ENCODE results near the gene HIVEP3.

Gene HIVEP3

GRCh38 chr1:41591891-41592290 is 326.8 kb downstream of the HIVEP3 start:
- no peak for TF ChIP-seq TAF1 (IDR thresholded peaks at IDR 0.05; ENCODE audit: low read depth)
- TF ChIP-seq MAX (IDR thresholded peaks at IDR 0.05): no peak
- TF ChIP-seq USF1 (IDR thresholded peaks at IDR 0.05): no peak
- TF ChIP-seq REST (IDR thresholded peaks at IDR 0.05; ENCODE audit: low read depth): no peak
- TF ChIP-seq NFIC (IDR thresholded peaks at IDR 0.05): no peak
- no peak for TF ChIP-seq CEBPB (IDR thresholded peaks at IDR 0.05)
- no peak for TF ChIP-seq TEAD4 (IDR thresholded peaks at IDR 0.05)
- TF ChIP-seq RAD21 (IDR thresholded peaks at IDR 0.05; ENCODE audit: low read depth): no peak
- TF ChIP-seq CREB1 (IDR thresholded peaks at IDR 0.05; ENCODE audit: low read depth): no peak
- no peak for TF ChIP-seq YY1 (IDR thresholded peaks at IDR 0.05; ENCODE audit: low read depth)
- no peak for TF ChIP-seq EP300 (IDR thresholded peaks at IDR 0.05; ENCODE audit: borderline replicate concordance)
- TF ChIP-seq ZBTB7A (IDR thresholded peaks at IDR 0.05; ENCODE audit: low read depth): no peak
- no peak for TF ChIP-seq FOXM1 (IDR thresholded peaks at IDR 0.05; ENCODE audit: borderline replicate concordance, low read depth)
- no peak for TF ChIP-seq EGR1 (IDR thresholded peaks at IDR 0.05)
- TF ChIP-seq TCF12 (IDR thresholded peaks at IDR 0.05; ENCODE audit: low read depth): no peak

GRCh38 chr1:41590331-41590730 is 328.4 kb downstream of the HIVEP3 start:
- TF ChIP-seq CREB1 (IDR thresholded peaks at IDR 0.05; ENCODE audit: low read depth) (no peak), ZBTB7A (IDR thresholded peaks at IDR 0.05; ENCODE audit: low read depth) (no peak), REST (IDR thresholded peaks at IDR 0.05; ENCODE audit: low read depth) (no peak), TCF12 (IDR thresholded peaks at IDR 0.05; ENCODE audit: low read depth) (no peak), CEBPB (IDR thresholded peaks at IDR 0.05) (no peak), TEAD4 (IDR thresholded peaks at IDR 0.05) (no peak), EGR1 (IDR thresholded peaks at IDR 0.05) (no peak), RAD21 (IDR thresholded peaks at IDR 0.05; ENCODE audit: low read depth) (no peak), FOXM1 (IDR thresholded peaks at IDR 0.05; ENCODE audit: borderline replicate concordance, low read depth) (no peak), EP300 (IDR thresholded peaks at IDR 0.05; ENCODE audit: borderline replicate concordance) (no peak), USF1 (IDR thresholded peaks at IDR 0.05) (no peak), MAX (IDR thresholded peaks at IDR 0.05) (no peak), YY1 (IDR thresholded peaks at IDR 0.05; ENCODE audit: low read depth) (no peak), TAF1 (IDR thresholded peaks at IDR 0.05; ENCODE audit: low read depth) (no peak), NFIC (IDR thresholded peaks at IDR 0.05) (no peak)

GRCh38 chr1:41589395-41589794 is 329.3 kb downstream of the HIVEP3 start:
- no peak for TF ChIP-seq RAD21 (IDR thresholded peaks at IDR 0.05; ENCODE audit: low read depth)

- TF ChIP-seq EGR1 (IDR thresholded peaks at IDR 0.05) (no peak), TAF1 (IDR thresholded peaks at IDR 0.05; ENCODE audit: low read depth) (no peak)
These were observed 330.3 kb downstream of the HIVEP3 start for GRCh38 chr1:41588334-41588875.

GRCh38 chr1:41587791-41588190 is 330.9 kb downstream of the HIVEP3 start:
- TF ChIP-seq EP300 (IDR thresholded peaks at IDR 0.05; ENCODE audit: borderline replicate concordance): no peak

- TF ChIP-seq REST (IDR thresholded peaks at IDR 0.05; ENCODE audit: low read depth): no peak
- TF ChIP-seq MAX (IDR thresholded peaks at IDR 0.05): no peak
- no peak for TF ChIP-seq CEBPB (IDR thresholded peaks at IDR 0.05)
These were observed 332.5 kb downstream of the HIVEP3 start for GRCh38 chr1:41586230-41586629.
